H1 (cell line): ENCODE measurements around the gene TMPRSS3. TPM values are rescaled to one million over a fixed set of nuclear protein-coding genes. Genes with fewer than 3 reads are reported as not detected.

ENCODE experiments used
- CTCF ChIA-PET: fragments of 300-600 bp; sonication (Branson Sonifier 250); formaldehyde crosslinking; loops from one replicate; lab custom pipeline; 2021; ENCODE audit not compliant: partially characterized antibody; lab: Charles Lee
- POLR2A ChIA-PET: fragments of 300-600 bp; sonication (Branson Sonifier 250); formaldehyde crosslinking; loops from one replicate; lab custom pipeline; 2021; ENCODE audit warnings: inconsistent platforms; ENCODE audit not compliant: partially characterized antibody; lab: Charles Lee
- DNase-seq, 2 experiments: peaks; one replicate each; pipeline versions ENCODE4 v3.0.0 to v3.0.0-alpha.2; 2010 to 2022; ENCODE audit warnings: low spot score in 2 of 2, low read depth in 1 of 2, mixed read lengths in 1 of 2
- FAIRE-seq: peaks from 2 replicates; lab custom pipeline; 2011; peaks lifted over from hg19 to GRCh38; lab: Jason Lieb, UNC
- H2AFZ ChIP-seq: 2 replicates; pipeline ENCODE4 v1.8.1; 2012; ENCODE audit warnings: low read length, inconsistent platforms
- H2AK5ac ChIP-seq: 2 replicates; pipeline ENCODE4 v1.6.1; 2013; ENCODE audit warnings: low read depth, low read length
- H2BK120ac ChIP-seq: replicated peaks from 2 replicates; pipeline ENCODE3; 2013; ENCODE audit warnings: low read depth, low read length, inconsistent platforms
- H2BK12ac ChIP-seq: 2 replicates; pipeline ENCODE4 v1.6.1; 2013; ENCODE audit warnings: low read depth, low read length
- H2BK15ac ChIP-seq: 2 replicates; pipeline ENCODE4 v1.6.1; 2013; ENCODE audit warnings: low read length
- H2BK20ac ChIP-seq: 2 replicates; pipeline ENCODE4 v1.6.1; 2013; ENCODE audit warnings: low read length
- H2BK5ac ChIP-seq: 2 replicates; pipeline ENCODE4 v1.6.1; 2013; ENCODE audit warnings: low read depth, low read length
- H3K14ac ChIP-seq: 2 replicates; pipeline ENCODE4 v1.6.1; 2013; ENCODE audit warnings: inconsistent platforms; ENCODE audit not compliant: insufficient read length
- H3K18ac ChIP-seq: 2 replicates; pipeline ENCODE4 v1.6.1; 2013; ENCODE audit warnings: low read length; ENCODE audit errors: extremely low read depth
- H3K23ac ChIP-seq: 2 replicates; pipeline ENCODE4 v1.6.1; 2013; ENCODE audit warnings: inconsistent platforms; ENCODE audit not compliant: insufficient read length
- H3K23me2 ChIP-seq: 2 replicates; pipeline ENCODE4 v1.6.1; 2013; ENCODE audit warnings: low read depth, low read length
- H3K27ac ChIP-seq: 2 replicates; pipeline ENCODE4 v1.6.1; 2011; ENCODE audit warnings: low read depth, low read length, inconsistent platforms
- H3K27me3 ChIP-seq, 4 experiments: replicated peaks in 1 of 4; 1 replicate in 1 of 4; 2 replicates in 3 of 4; pipeline versions ENCODE4 v1.6.1 to v1.8.1; 2011 to 2013; ENCODE audit warnings: low read length in 3 of 4, mild to moderate bottlenecking in 3 of 4, inconsistent platforms in 2 of 4, mixed read lengths in 2 of 4, moderate library complexity in 1 of 4; ENCODE audit not compliant: control insufficient read depth in 3 of 4, insufficient read depth in 3 of 4; ENCODE audit errors: extremely low read depth in 1 of 4
- H3K36me3 ChIP-seq, 4 experiments: 2 replicates each; pipeline versions ENCODE4 v1.6.1 to v1.8.1; 2011 to 2013; ENCODE audit warnings: mild to moderate bottlenecking in 4 of 4, low read length in 3 of 4, moderate library complexity in 2 of 4, control low read depth in 1 of 4, inconsistent platforms in 1 of 4; ENCODE audit not compliant: insufficient read depth in 4 of 4, control insufficient read depth in 2 of 4
- H3K4ac ChIP-seq: replicated peaks from 2 replicates; pipeline ENCODE3; 2013; ENCODE audit warnings: low read length, low read depth, mixed read lengths, inconsistent platforms; ENCODE audit not compliant: insufficient read length
- H3K4me1 ChIP-seq, 4 experiments: replicated peaks in 1 of 4; 1 replicate in 1 of 4; 2 replicates in 3 of 4; pipeline versions ENCODE4 v1.6.1 to v1.8.1; 2011 to 2013; ENCODE audit warnings: low read length in 3 of 4, inconsistent platforms in 2 of 4, mixed read lengths in 1 of 4; ENCODE audit not compliant: insufficient read depth in 4 of 4, control insufficient read depth in 3 of 4
- H3K4me2 ChIP-seq, 2 experiments: 2 replicates each; pipeline versions ENCODE4 v1.6.1 to v1.8.1; 2011 to 2013; ENCODE audit warnings: low read depth in 2 of 2, low read length in 2 of 2, control low read depth in 1 of 2, inconsistent platforms in 1 of 2, mild to moderate bottlenecking in 1 of 2; ENCODE audit not compliant: insufficient read depth in 1 of 2
- H3K4me3 ChIP-seq, 4 experiments: fragments of 200-600, 300-600 bp in 1 of 4; sonication (generic), shearing (Covaris generic), sonication (Bioruptor Twin) in 1 of 4; 2 replicates each; pipeline versions ENCODE4 v1.5.1 to v1.8.1; 2011 to 2016; ENCODE audit warnings: low read length in 4 of 4, low read depth in 3 of 4, control low read depth in 2 of 4, inconsistent platforms in 2 of 4, mild to moderate bottlenecking in 2 of 4, mixed read lengths in 1 of 4, moderate library complexity in 1 of 4; ENCODE audit not compliant: insufficient read depth in 2 of 4; ENCODE audit errors: extremely low read depth in 1 of 4
- H3K56ac ChIP-seq: replicated peaks from 2 replicates; pipeline ENCODE3; 2013; ENCODE audit warnings: low read depth, mild to moderate bottlenecking, mixed read lengths, low read length, inconsistent platforms; ENCODE audit not compliant: insufficient read length
- H3K79me1 ChIP-seq: 2 replicates; pipeline ENCODE4 v1.6.1; 2013; ENCODE audit warnings: low read depth, low read length, control low read depth
- H3K79me2 ChIP-seq, 2 experiments: 2 replicates each; pipeline versions ENCODE4 v1.6.1 to v1.8.1; 2012 to 2013; ENCODE audit warnings: low read length in 2 of 2, mild to moderate bottlenecking in 2 of 2, inconsistent platforms in 1 of 2; ENCODE audit not compliant: insufficient read depth in 2 of 2, control insufficient read depth in 1 of 2
- H3K9ac ChIP-seq, 4 experiments: replicated peaks in 1 of 4; 1 replicate in 1 of 4; 2 replicates in 3 of 4; pipeline versions ENCODE4 v1.6.1 to v1.8.1; 2011 to 2013; ENCODE audit warnings: low read depth in 3 of 4, low read length in 3 of 4, control low read depth in 2 of 4, mild to moderate bottlenecking in 2 of 4, moderate library complexity in 2 of 4, inconsistent platforms in 1 of 4; ENCODE audit errors: extremely low read depth in 1 of 4
- H3K9me3 ChIP-seq, 2 experiments: 2 replicates each; pipeline versions ENCODE4 v1.6.1 to v1.8.1; 2012 to 2013; ENCODE audit warnings: mild to moderate bottlenecking in 2 of 2, moderate library complexity in 2 of 2, control low read depth in 1 of 2, inconsistent platforms in 1 of 2, low read depth in 1 of 2, low read length in 1 of 2, mixed read lengths in 1 of 2; ENCODE audit not compliant: insufficient read depth in 2 of 2
- H4K20me1 ChIP-seq, 2 experiments: replicated peaks in 1 of 2; 2 replicates each; pipeline versions ENCODE3 to v1.8.1; 2011 to 2013; ENCODE audit warnings: inconsistent platforms in 2 of 2, low read length in 2 of 2, mild to moderate bottlenecking in 1 of 2; ENCODE audit not compliant: insufficient read depth in 2 of 2, control insufficient read depth in 1 of 2
- H4K5ac ChIP-seq: 2 replicates; pipeline ENCODE4 v1.6.1; 2013; ENCODE audit warnings: low read length, low read depth, mixed read lengths, inconsistent platforms; ENCODE audit not compliant: insufficient read length
- H4K8ac ChIP-seq: 2 replicates; pipeline ENCODE4 v1.8.0; 2013; ENCODE audit warnings: mild to moderate bottlenecking, moderate library complexity, low read length, inconsistent platforms; ENCODE audit not compliant: insufficient read depth; ENCODE audit errors: extremely low read depth
- H4K91ac ChIP-seq: replicated peaks from 2 replicates; pipeline ENCODE3; 2013; ENCODE audit warnings: low read length, mixed read lengths, inconsistent platforms; ENCODE audit not compliant: insufficient read length
- BACH1 ChIP-seq: IDR thresholded peaks from 2 replicates; pipeline ENCODE4 v1.6.1; 2012; ENCODE audit warnings: low read length, improper control_type of control experiment
- CTBP2 ChIP-seq: IDR thresholded peaks from 2 replicates; pipeline ENCODE4 v1.7.0; 2011; ENCODE audit warnings: borderline replicate concordance, mild to moderate bottlenecking, moderate library complexity, mixed read lengths, low read length; ENCODE audit not compliant: insufficient read depth, insufficient read length
- EP300 ChIP-seq, 2 experiments: IDR thresholded peaks; 1 replicate in 1 of 2; 2 replicates in 1 of 2; pipeline ENCODE4 v1.6.1; 2011 to 2012; ENCODE audit warnings: low read depth in 2 of 2, low read length in 2 of 2, mild to moderate bottlenecking in 2 of 2, borderline replicate concordance in 1 of 2, inconsistent platforms in 1 of 2, moderate library complexity in 1 of 2
- EZH2 ChIP-seq: fragments of 200-600 bp; sonication (generic); IDR thresholded peaks from 2 replicates; pipeline ENCODE4 v1.7.1; 2012; ENCODE audit warnings: low read depth, mild to moderate bottlenecking, moderate library complexity, low read length, inconsistent platforms; ENCODE audit not compliant: severe bottlenecking
- FOSL1 ChIP-seq: IDR thresholded peaks from 2 replicates; pipeline ENCODE4 v1.6.1; 2011; ENCODE audit warnings: mild to moderate bottlenecking, low read depth, low read length, moderate library complexity; ENCODE audit not compliant: insufficient read depth
- GABPA ChIP-seq: IDR thresholded peaks from 2 replicates; pipeline ENCODE4 v1.6.1; 2011; ENCODE audit warnings: mild to moderate bottlenecking, low read length, moderate library complexity, borderline replicate concordance; ENCODE audit not compliant: insufficient read depth
- JUND ChIP-seq: IDR thresholded peaks from 2 replicates; pipeline ENCODE4 v1.6.1; 2011; ENCODE audit warnings: mild to moderate bottlenecking, improper control_type of control experiment, low read length
- POLR2AphosphoS5 ChIP-seq: IDR thresholded peaks from 2 replicates; pipeline ENCODE4 v1.6.1; 2011; ENCODE audit warnings: low read depth, low read length
- RXRA ChIP-seq: IDR thresholded peaks from 2 replicates; pipeline ENCODE4 v1.6.1; 2011; ENCODE audit warnings: low read depth, mild to moderate bottlenecking, low read length, moderate library complexity; ENCODE audit not compliant: insufficient read depth
- SIN3A ChIP-seq, 2 experiments: IDR thresholded peaks in 1 of 2; conservative IDR thresholded peaks in 1 of 2; 2 replicates each; pipeline ENCODE4 v1.6.1; 2011 to 2012; ENCODE audit warnings: low read length in 2 of 2, improper control_type of control experiment in 1 of 2, low read depth in 1 of 2, mild to moderate bottlenecking in 1 of 2
- TAF1 ChIP-seq: IDR thresholded peaks from 2 replicates; pipeline ENCODE4 v1.6.1; 2011; ENCODE audit warnings: mild to moderate bottlenecking, low read depth, low read length
- TAF7 ChIP-seq: optimal IDR thresholded peaks from 2 replicates; pipeline ENCODE3; 2011; ENCODE audit warnings: low read depth, mild to moderate bottlenecking, inconsistent platforms, low read length, moderate library complexity, borderline replicate concordance
- ZNF274 ChIP-seq: IDR thresholded peaks from 2 replicates; pipeline ENCODE4 v1.7.0; 2012; ENCODE audit warnings: low read length, borderline replicate concordance; ENCODE audit errors: extremely low read depth
- WGBS, 2 experiments: shearing (Covaris generic) in 1 of 2; methylation state at CpG; one replicate each; pipeline versions ENCODE4 v1.1.6 to v1.1.7; 2013 to 2015; ENCODE audit warnings: low lambda C conversion rate in 2 of 2, mixed read lengths in 2 of 2, inconsistent platforms in 1 of 2, low coverage in 1 of 2, missing lambda C conversion rate in 1 of 2; ENCODE audit not compliant: insufficient replicate concordance in 2 of 2, insufficient coverage in 1 of 2, insufficient read length in 1 of 2; ENCODE audit errors: extremely low coverage in 1 of 2, missing lambda C conversion rate in 1 of 2; 5-methylcytosine and 5-hydroxymethylcytosine counted together
- polyA plus RNA-seq, 7 experiments: library from polyadenylated mRNA; depleted of rRNA in 3 of 7; stranded (reverse) in 5 of 7; unstranded in 2 of 7; fragments of >200 nt in 5 of 7; fragments of 200-250 nt in 2 of 7; gene quantifications; 1 replicate in 5 of 7; 2 replicates in 1 of 7; 4 replicates in 1 of 7; pipeline versions ENCODE4 v1.2.1 to v1.2.3, GENCODE V29; 2011 to 2013; ENCODE audit warnings: missing spikeins in 2 of 7, mixed read lengths in 2 of 7
- total RNA-seq: library from RNA; stranded (reverse); fragmentation: NEBNext Ultra II Directional; extraction: Animal tissue kit (Norgen Biotek cat#: 25700); gene quantifications from 2 replicates; pipeline ENCODE4 v1.2.1, GENCODE V29; 2021

The TMPRSS3 gene
- total and polyA plus RNA-seq, 2 of the 8 experiments (the other 6 are each of a cell fraction or from before 2014, with no cell fraction given): 0.38 TPM; not detected in 1

DNA sequence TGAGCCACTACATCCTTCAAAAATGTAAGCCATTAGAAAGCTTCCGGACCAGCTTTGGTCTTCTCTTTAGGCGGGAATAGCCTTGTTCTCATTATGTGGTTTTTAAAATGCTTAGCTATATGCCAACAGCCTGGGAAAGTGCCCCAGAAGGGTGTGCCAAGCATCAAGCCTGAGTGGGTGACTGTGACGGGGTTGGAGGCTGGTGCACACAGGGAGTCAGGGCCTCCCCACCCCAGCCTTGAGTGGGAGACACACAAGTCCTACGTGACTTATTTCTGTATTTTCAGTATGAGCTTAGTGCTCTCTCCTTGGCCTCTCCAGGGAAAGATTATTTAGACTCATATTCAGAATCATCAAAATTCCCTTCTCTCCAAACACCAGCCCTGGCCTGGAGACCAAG lies 17.6 kb upstream of the TMPRSS3 start:
- Histone ChIP-seq H4K5ac (no peak overlapping the region), H4K8ac (no peak overlapping the region), H3K4me1 (peaks cover 0 to 3% (median 1%) of the 10 kb centered on the region in 4 experiments; a peak in 4 of 7 replicates), H2BK15ac (no peak overlapping the region), H2BK120ac (no peak overlapping the region), H4K20me1 (peaks cover 0 to 3% of the 10 kb centered on the region in 2 experiments), H2AK5ac (no peak overlapping the region), H3K79me1 (no peaks in the 10 kb centered on the region), H3K27ac (no peak overlapping the region), H3K27me3 (no peaks in the 10 kb centered on the region), H3K36me3 (no peaks in the 10 kb centered on the region), H3K4me2 (no peak overlapping the region), H3K23ac (no peak overlapping the region), H3K4me3 (no peak overlapping the region), H2BK20ac (no peak overlapping the region), H3K79me2 (no peaks in the 10 kb centered on the region), H3K56ac (no peak overlapping the region), H2AFZ (no peak overlapping the region), H4K91ac (no peak overlapping the region), H3K9ac (no peak overlapping the region), H3K9me3 (no peaks in the 10 kb centered on the region), H2BK5ac (no peak overlapping the region), H3K14ac (no peak overlapping the region), H3K18ac (no peak overlapping the region), H3K23me2 (peaks cover 6% of the 10 kb centered on the region), H2BK12ac (no peak overlapping the region), H3K4ac (no peak overlapping the region)
- CTCF ChIA-PET: interaction anchor here (0.8 to 2.2 kb wide), 2 partner anchors 10 to 35 kb away, joined by 4 to 7 read pairs; no protein-coding TSS in a partner anchor
- no peak for TF ChIP-seq FOSL1
- TF ChIP-seq GABPA: no peak
- no peak for TF ChIP-seq TAF7
- TF ChIP-seq CTBP2: no peak
- TF ChIP-seq RXRA: no peak
- no peak for TF ChIP-seq SIN3A (conservative IDR thresholded peaks at IDR 0.05 in 1 of 2, IDR thresholded peaks at IDR 0.05 in 1 of 2; ENCODE audit: low read depth in 1 of 2, low read length in 2 of 2)
- TF ChIP-seq JUND: no peak
- no peak for TF ChIP-seq EZH2
- no peak for TF ChIP-seq TAF1
- no peak for TF ChIP-seq EP300 (IDR thresholded peaks at IDR 0.05; ENCODE audit: borderline replicate concordance in 1 of 2, low read depth in 2 of 2, low read length in 2 of 2)
- no peak for TF ChIP-seq POLR2AphosphoS5
- TF ChIP-seq ZNF274: no peak
- no peak for TF ChIP-seq BACH1
- FAIRE-seq: no peak
- DNase-seq: no peak
- POLR2A ChIA-PET: interaction anchor here (0.9 to 1.1 kb wide), 2 partner anchors 21 to 35 kb away, joined by 3 read pairs; no protein-coding TSS in a partner anchor
- 90% methylated on average over 4 of the region's 4 CpGs; no CpG with 5 or more reads in 1 of the 2 experiments for WGBS, 2 experiments
